Stomach smooth muscle (tissue), 2 donors: Measurements from ENCODE around the gene UXT.

ENCODE experiments used
- H3K27ac ChIP-seq: one replicate; pipeline ENCODE4 v1.7.0; 2013; ENCODE audit warnings: mild to moderate bottlenecking, low read length, inconsistent platforms
- H3K27me3 ChIP-seq, 2 donors: one replicate each; pipeline ENCODE4 v1.7.0; 2013; ENCODE audit warnings: low read length in 2 of 2; ENCODE audit not compliant: insufficient read depth in 2 of 2, control insufficient read depth in 1 of 2
- H3K36me3 ChIP-seq, 2 donors: one replicate each; pipeline ENCODE4 v1.7.0; 2013; ENCODE audit warnings: low read length in 2 of 2; ENCODE audit not compliant: control insufficient read depth in 2 of 2, insufficient read depth in 2 of 2
- H3K4me1 ChIP-seq: one replicate; pipeline ENCODE4 v1.7.0; 2013; ENCODE audit warnings: low read length; ENCODE audit not compliant: control insufficient read depth, insufficient read depth
- H3K4me3 ChIP-seq, 2 donors: one replicate each; pipeline ENCODE4 v1.7.0; 2013; ENCODE audit warnings: low read length in 2 of 2
- H3K9ac ChIP-seq, 2 donors: one replicate each; pipeline ENCODE4 v1.7.0; 2013; ENCODE audit warnings: low read length in 2 of 2, mild to moderate bottlenecking in 1 of 2
- H3K9me3 ChIP-seq, 2 donors: one replicate each; pipeline ENCODE4 v1.7.0; 2013; ENCODE audit warnings: low read length in 2 of 2; ENCODE audit not compliant: control insufficient read depth in 2 of 2
- donor health status: healthy.
- donor health status: Pancreatic carcinoma.

The UXT gene

GRCh38 chrX:47649271-47649670 lies 9.7 kb downstream of the UXT start:
- H3K27ac ChIP-seq, result no peak overlapping the region

GRCh38 chrX:47648376-47648775 lies 10.6 kb downstream of the UXT start:
- Histone ChIP-seq H3K4me1 (peaks cover 15% of the 10 kb centered on the region), H3K9me3 (no peaks in the 10 kb centered on the region), H3K27me3 (peaks cover 0 to 8% of the 10 kb centered on the region in 2 donors), H3K36me3 (peaks cover 2 to 4% of the 10 kb centered on the region in 2 donors), H3K4me3 (no peak overlapping the region), H3K9ac (no peak overlapping the region), H3K27ac (no peak overlapping the region)

More at GRCh38 chrX:47649271-47649670, 9.7 kb downstream of the UXT start:
- Histone ChIP-seq H3K27me3 (peaks cover 0 to 5% of the 10 kb centered on the region in 2 donors), H3K9ac (peak overlapping the region; percentile 29 to 38), H3K9me3 (no peaks in the 10 kb centered on the region), H3K36me3 (peaks cover 4% of the 10 kb centered on the region in 2 donors), H3K4me3 (peak overlapping the region; percentile 40 to 79), H3K4me1 (peaks cover 13% of the 10 kb centered on the region)

- peaks cover 0 to 6% of the 10 kb centered on the region in 2 donors for H3K27me3 ChIP-seq
Measured at GRCh38 chrX:47646636-47647035, 12.3 kb downstream of the UXT start.

GRCh38 chrX:47645530-47645929 lies 13.4 kb downstream of the UXT start:
- H3K36me3 ChIP-seq, result no peaks in the 10 kb centered on the region
- no peak overlapping the region for H3K4me3 ChIP-seq
- peaks cover 9% of the 10 kb centered on the region for H3K4me1 ChIP-seq
- peaks cover 0 to 4% of the 10 kb centered on the region in 2 donors for H3K9me3 ChIP-seq
- H3K9ac ChIP-seq, result no peak overlapping the region
- no peak overlapping the region for H3K27ac ChIP-seq
- peaks cover 0 to 6% of the 10 kb centered on the region in 2 donors for H3K27me3 ChIP-seq

More at GRCh38 chrX:47646636-47647035, 12.3 kb downstream of the UXT start:
- H3K27ac ChIP-seq, result no peak overlapping the region
- no peaks in the 10 kb centered on the region for H3K9me3 ChIP-seq
- H3K4me3 ChIP-seq, result no peak overlapping the region
- H3K36me3 ChIP-seq, result no peaks in the 10 kb centered on the region
- H3K9ac ChIP-seq, result no peak overlapping the region
- peaks cover 15% of the 10 kb centered on the region for H3K4me1 ChIP-seq

- H3K9me3 ChIP-seq, result peaks cover 0 to 8% of the 10 kb centered on the region in 2 donors
- no peak overlapping the region for H3K9ac ChIP-seq
- peaks cover 0 to 6% of the 10 kb centered on the region in 2 donors for H3K27me3 ChIP-seq
- peaks cover 9% of the 10 kb centered on the region for H3K4me1 ChIP-seq
- H3K4me3 ChIP-seq, result no peak overlapping the region
- H3K36me3 ChIP-seq, result peaks cover 0 to 4% of the 10 kb centered on the region in 2 donors
- H3K27ac ChIP-seq, result no peak overlapping the region
Measured at GRCh38 chrX:47644557-47645091, 14.4 kb downstream of the UXT start.

GRCh38 chrX:47643926-47644325 lies 15.1 kb downstream of the UXT start:
- H3K4me3 ChIP-seq, result no peak overlapping the region
- peaks cover 3 to 7% of the 10 kb centered on the region in 2 donors for H3K36me3 ChIP-seq
- H3K27ac ChIP-seq, result no peak overlapping the region
- H3K9me3 ChIP-seq, result peaks cover 0 to 8% of the 10 kb centered on the region in 2 donors
- H3K9ac ChIP-seq, result no peak overlapping the region
- H3K4me1 ChIP-seq, result peaks cover 5% of the 10 kb centered on the region
- peaks cover 0 to 4% of the 10 kb centered on the region in 2 donors for H3K27me3 ChIP-seq

GRCh38 chrX:47638816-47639215 lies 20.2 kb downstream of the UXT start:
- H3K27ac ChIP-seq, result no peak overlapping the region
- H3K9me3 ChIP-seq, result peaks cover 0 to 8% of the 10 kb centered on the region in 2 donors
- H3K9ac ChIP-seq, result no peak overlapping the region
- no peaks in the 10 kb centered on the region for H3K4me1 ChIP-seq
- no peak overlapping the region for H3K4me3 ChIP-seq
- H3K36me3 ChIP-seq, result peaks cover 12 to 22% of the 10 kb centered on the region in 2 donors
- peaks cover 0 to 11% of the 10 kb centered on the region in 2 donors for H3K27me3 ChIP-seq

GRCh38 chrX:47637546-47638195 lies 21.3 kb downstream of the UXT start:
- no peak overlapping the region for H3K9ac ChIP-seq
- H3K36me3 ChIP-seq, result peaks cover 12 to 22% of the 10 kb centered on the region in 2 donors
- peaks cover 0 to 8% of the 10 kb centered on the region in 2 donors for H3K27me3 ChIP-seq
- H3K4me3 ChIP-seq, result no peak overlapping the region
- H3K9me3 ChIP-seq, result peaks cover 0 to 8% of the 10 kb centered on the region in 2 donors
- H3K27ac ChIP-seq, result no peak overlapping the region
- no peaks in the 10 kb centered on the region for H3K4me1 ChIP-seq

GRCh38 chrX:47634871-47635575 lies 24.0 kb downstream of the UXT start:
- H3K4me1 ChIP-seq, result no peaks in the 10 kb centered on the region
- peaks cover 12 to 20% of the 10 kb centered on the region in 2 donors for H3K36me3 ChIP-seq
- no peak overlapping the region for H3K4me3 ChIP-seq
- H3K9ac ChIP-seq, result no peak overlapping the region
- no peak overlapping the region for H3K27ac ChIP-seq
- peaks cover 0 to 8% of the 10 kb centered on the region in 2 donors for H3K27me3 ChIP-seq
- H3K9me3 ChIP-seq, result peaks cover 0 to under 1% of the 10 kb centered on the region in 2 donors

GRCh38 chrX:47633689-47634590 lies 25.0 kb downstream of the UXT start:
- Histone ChIP-seq H3K36me3 (peaks cover 9 to 15% of the 10 kb centered on the region in 2 donors), H3K9me3 (no peaks in the 10 kb centered on the region), H3K4me1 (no peaks in the 10 kb centered on the region), H3K9ac (no peak overlapping the region), H3K27me3 (peaks cover 0 to 8% of the 10 kb centered on the region in 2 donors), H3K4me3 (no peak overlapping the region), H3K27ac (no peak overlapping the region)
